WTC11 (cell line): ENCODE measurements around the gene NUP50. TPM values are rescaled to one million over a fixed set of nuclear protein-coding genes. Genes with fewer than 3 reads are reported as not detected.

Experiments used
- ATAC-seq: fragments of 200-7000 bp; cut with Tn5 transposase; 2 replicates; pipeline ENCODE4 v1.10.0; 2021; ENCODE audit warnings: mild to moderate bottlenecking, moderate library complexity
- CTCF ChIA-PET: fragments of 300-600 bp; sonication (Branson Sonifier 250); formaldehyde crosslinking; loops from one replicate; lab custom pipeline; 2021; ENCODE audit warnings: antibody characterized with exemption; lab: Charles Lee
- POLR2A ChIA-PET: fragments of 350-600 bp; sonication (Branson Sonifier 250); formaldehyde crosslinking; loops from one replicate; lab custom pipeline; 2021; ENCODE audit warnings: antibody characterized with exemption; lab: Charles Lee
- DNase-seq: peaks from one replicate; pipeline ENCODE4 v3.0.0; 2021; ENCODE audit warnings: low spot score
- H3K27ac Mint-ChIP-seq: 2 replicates; pipeline ENCODE4 v1.8.0; 2021; ENCODE audit warnings: mixed read lengths
- H3K27me3 Mint-ChIP-seq: 2 replicates; pipeline ENCODE4 v1.8.0; 2021; ENCODE audit warnings: low read depth, mild to moderate bottlenecking, moderate library complexity, mixed read lengths
- H3K36me3 Mint-ChIP-seq: 2 replicates; pipeline ENCODE4 v1.8.0; 2021; ENCODE audit warnings: mixed read lengths
- H3K4me1 Mint-ChIP-seq: 2 replicates; pipeline ENCODE4 v1.8.0; 2022; ENCODE audit warnings: mixed read lengths
- H3K4me3 Mint-ChIP-seq: 2 replicates; pipeline ENCODE4 v1.8.0; 2021; ENCODE audit warnings: mild to moderate bottlenecking, moderate library complexity, mixed read lengths
- H3K9me3 Mint-ChIP-seq: 2 replicates; pipeline ENCODE4 v1.8.0; 2021; ENCODE audit warnings: mixed read lengths
- ATF1 ChIP-seq: sonication (generic); formaldehyde crosslinking; IDR thresholded peaks from 2 replicates; pipeline ENCODE4 v1.8.1; 2023; ENCODE audit warnings: mild to moderate bottlenecking, moderate library complexity, missing genetic modification reagents
- CTCF ChIP-seq: fragments of 200-600 bp; IDR thresholded peaks from 2 replicates; pipeline ENCODE4 v1.8.0; 2022; ENCODE audit warnings: antibody characterized with exemption
- ELF4 ChIP-seq: sonication (generic); formaldehyde crosslinking; IDR thresholded peaks from 2 replicates; pipeline ENCODE4 v1.8.1; 2022; ENCODE audit warnings: low read depth, mild to moderate bottlenecking, moderate library complexity, missing genetic modification reagents
- HMGXB4 ChIP-seq: sonication (generic); formaldehyde crosslinking; IDR thresholded peaks from 2 replicates; pipeline ENCODE4 v1.8.1; 2023; ENCODE audit warnings: mild to moderate bottlenecking, moderate library complexity, missing genetic modification reagents
- IRF2 ChIP-seq: sonication (generic); formaldehyde crosslinking; IDR thresholded peaks from 2 replicates; pipeline ENCODE4 v1.8.0; 2022; ENCODE audit warnings: low read depth, missing genetic modification reagents, borderline replicate concordance
- MLX ChIP-seq: sonication (generic); formaldehyde crosslinking; IDR thresholded peaks from 2 replicates; pipeline ENCODE4 v1.8.1; 2023; ENCODE audit warnings: mild to moderate bottlenecking, missing genetic modification reagents, moderate library complexity
- NFE2L1 ChIP-seq: sonication (generic); formaldehyde crosslinking; IDR thresholded peaks from 2 replicates; pipeline ENCODE4 v1.8.1; 2023; ENCODE audit warnings: missing genetic modification reagents
- TCF7 ChIP-seq: sonication (generic); formaldehyde crosslinking; IDR thresholded peaks from 2 replicates; pipeline ENCODE4 v1.8.0; 2022; ENCODE audit warnings: mild to moderate bottlenecking, low read depth, missing genetic modification reagents, moderate library complexity
- USF2 ChIP-seq: sonication (generic); formaldehyde crosslinking; IDR thresholded peaks from 2 replicates; pipeline ENCODE4 v1.8.1; 2023; ENCODE audit warnings: mild to moderate bottlenecking, missing genetic modification reagents, moderate library complexity
- ZNF121 ChIP-seq: sonication (generic); formaldehyde crosslinking; IDR thresholded peaks from 2 replicates; pipeline ENCODE4 v1.8.0; 2023; ENCODE audit warnings: missing genetic modification reagents
- ZNF138 ChIP-seq: sonication (generic); formaldehyde crosslinking; conservative IDR thresholded peaks from 2 replicates; pipeline ENCODE4 v1.8.1; 2022; ENCODE audit warnings: mild to moderate bottlenecking, moderate library complexity, missing genetic modification reagents
- ZNF219 ChIP-seq: sonication (generic); formaldehyde crosslinking; IDR thresholded peaks from 2 replicates; pipeline ENCODE4 v1.8.0; 2023; ENCODE audit warnings: missing genetic modification reagents, mild to moderate bottlenecking, borderline replicate concordance
- ZNF281 ChIP-seq: sonication (generic); formaldehyde crosslinking; IDR thresholded peaks from 2 replicates; pipeline ENCODE4 v1.8.0; 2023; ENCODE audit warnings: mild to moderate bottlenecking, missing genetic modification reagents
- ZNF317 ChIP-seq: sonication (generic); formaldehyde crosslinking; IDR thresholded peaks from 2 replicates; pipeline ENCODE4 v1.8.1; 2023; ENCODE audit warnings: low read depth, mild to moderate bottlenecking, moderate library complexity, missing genetic modification reagents, borderline replicate concordance
- ZNF416 ChIP-seq: fragments of 250-450 bp; sonication (Bioruptor Pico); IDR thresholded peaks from 2 replicates; pipeline ENCODE4 v1.9.0; 2021; ENCODE audit warnings: mild to moderate bottlenecking, inconsistent platforms
- total RNA-seq: library from RNA; stranded (reverse); gene quantifications from 3 replicates; pipeline ENCODE4 v1.2.3, GENCODE V29; 2021

NUP50 gene
- total RNA-seq, 1 experiment from 2014 or later = 131 TPM

- TF ChIP-seq ZNF416 (CRISPR knock-in tag) = no peak
- TF ChIP-seq IRF2 = no peak
- no peak for TF ChIP-seq HMGXB4 (CRISPR knock-in tag)
- no peak for TF ChIP-seq ZNF281 (CRISPR knock-in tag)
- no peak for TF ChIP-seq MLX (CRISPR knock-in tag)
- no peak for TF ChIP-seq TCF7 (CRISPR knock-in tag)
- no peak for TF ChIP-seq ZNF317
- TF ChIP-seq, all 79 proteins: peak for 0
- ATAC-seq (no peak), DNase-seq (no peak)
- H3K9me3 Mint-ChIP-seq = peaks cover 17% of the 10 kb centered on the region
- no peaks in the 10 kb centered on the region for H3K27me3 Mint-ChIP-seq
- no peak overlapping the region for H3K4me3 Mint-ChIP-seq
- H3K27ac Mint-ChIP-seq = no peak overlapping the region
- no peaks in the 10 kb centered on the region for H3K4me1 Mint-ChIP-seq
- ChIA-PET CTCF (no interaction called here), POLR2A (interaction anchor here (0.7 kb wide), 1 partner anchor 419 kb away, joined by 3 read pairs; no protein-coding TSS in a partner anchor)
- H3K36me3 Mint-ChIP-seq = peaks cover 23% of the 10 kb centered on the region
Measured at GRCh38 chr22:45131749-45132148, 32.0 kb upstream of the NUP50 start.

- no peak overlapping the region for H3K4me3 Mint-ChIP-seq
Measured at GRCh38 chr22:45134313-45134712, 29.4 kb upstream of the NUP50 start.

GRCh38 chr22:45136594-45136993 lies 27.1 kb upstream of the NUP50 start:
- DNase-seq (no peak), ATAC-seq (no peak)
- ChIA-PET POLR2A (no interaction called here), CTCF (no interaction called here)
- Mint-ChIP-seq H3K36me3 (peaks cover 23% of the 10 kb centered on the region), H3K27ac (no peak overlapping the region), H3K4me1 (no peaks in the 10 kb centered on the region), H3K27me3 (no peaks in the 10 kb centered on the region), H3K9me3 (peaks cover 17% of the 10 kb centered on the region), H3K4me3 (no peak overlapping the region)
- TF ChIP-seq USF2 (CRISPR knock-in tag) (no peak), TCF7 (CRISPR knock-in tag) (no peak), ZNF121 (CRISPR knock-in tag) (no peak)

More at GRCh38 chr22:45134313-45134712, 29.4 kb upstream of the NUP50 start:
- Mint-ChIP-seq H3K27ac (no peak overlapping the region), H3K36me3 (peaks cover 23% of the 10 kb centered on the region), H3K9me3 (peaks cover 17% of the 10 kb centered on the region), H3K27me3 (no peaks in the 10 kb centered on the region), H3K4me1 (no peaks in the 10 kb centered on the region)
- CTCF ChIA-PET = no interaction called here
- POLR2A ChIA-PET = no interaction called here
- ATAC-seq = no peak
- no peak for DNase-seq
- no peak for TF ChIP-seq CTCF
- no peak for TF ChIP-seq ATF1
- TF ChIP-seq ZNF138 (CRISPR knock-in tag) = no peak
- no peak for TF ChIP-seq NFE2L1 (CRISPR knock-in tag)
- TF ChIP-seq ZNF219 (CRISPR knock-in tag) = no peak
- no peak for TF ChIP-seq ELF4 (CRISPR knock-in tag)
